CD14-positive monocyte (primary cell): ENCODE measurements around the gene MAN2B2. TPM values are rescaled to one million over a fixed set of nuclear protein-coding genes. Genes with fewer than 3 reads are reported as not detected.

Experiments
- DNase-seq, 3 donors: peaks; one replicate each; pipeline ENCODE4 v3.0.0-alpha.2; 2011 to 2022
- H2AFZ ChIP-seq: 2 replicates; pipeline ENCODE4 v1.6.0; 2012; ENCODE audit warnings: mild to moderate bottlenecking, low read depth, low read length, inconsistent platforms; ENCODE audit not compliant: insufficient read depth, poor library complexity, severe bottlenecking
- H3K27ac ChIP-seq, 2 donors: 1 replicate in 1 of 2; 2 replicates in 1 of 2; pipeline ENCODE4 v1.5.1; 2012 to 2013; ENCODE audit warnings: low read length in 2 of 2, control low read depth in 1 of 2, inconsistent platforms in 1 of 2, low read depth in 1 of 2, mild to moderate bottlenecking in 1 of 2
- H3K27me3 ChIP-seq, 2 donors: one replicate each; pipeline versions ENCODE4 v1.6.0 to v1.6.1; 2011 to 2013; ENCODE audit warnings: low read length in 2 of 2; ENCODE audit not compliant: control insufficient read depth in 2 of 2, insufficient read depth in 2 of 2
- H3K36me3 ChIP-seq, 2 donors: replicated peaks in 1 of 2; 1 replicate in 1 of 2; 2 replicates in 1 of 2; pipeline versions ENCODE4 v1.5.1 to v1.6.1; 2012 to 2013; ENCODE audit warnings: low read length in 2 of 2, control low read depth in 1 of 2, inconsistent platforms in 1 of 2, mild to moderate bottlenecking in 1 of 2; ENCODE audit not compliant: insufficient read depth in 2 of 2, control insufficient read depth in 1 of 2
- H3K4me1 ChIP-seq, 2 donors: 1 replicate in 1 of 2; 2 replicates in 1 of 2; pipeline versions ENCODE4 v1.5.1 to v1.6.1; 2012 to 2013; ENCODE audit warnings: low read length in 2 of 2, control low read depth in 1 of 2, inconsistent platforms in 1 of 2, mild to moderate bottlenecking in 1 of 2, moderate library complexity in 1 of 2; ENCODE audit not compliant: insufficient read depth in 2 of 2, control insufficient read depth in 1 of 2
- H3K4me2 ChIP-seq: replicated peaks from 2 replicates; pipeline ENCODE3; 2012; ENCODE audit warnings: low read length, moderate library complexity, mild to moderate bottlenecking; ENCODE audit not compliant: poor library complexity, severe bottlenecking; ENCODE audit errors: extremely low read depth
- H3K4me3 ChIP-seq, 3 experiments: fragments of 200-600 bp in 1 of 3; sonication (generic) in 1 of 3; replicated peaks in 1 of 3; 1 replicate in 2 of 3; 2 replicates in 1 of 3; pipeline ENCODE4 v1.5.1; 2011 to 2013; ENCODE audit warnings: low read length in 3 of 3, mild to moderate bottlenecking in 3 of 3, control low read depth in 2 of 3, low read depth in 2 of 3, inconsistent platforms in 1 of 3, moderate library complexity in 1 of 3
- H3K79me2 ChIP-seq: 2 replicates; pipeline ENCODE4 v1.6.0; 2012; ENCODE audit warnings: mild to moderate bottlenecking, control low read depth, inconsistent platforms, low read length, moderate library complexity; ENCODE audit not compliant: insufficient read depth
- H3K9ac ChIP-seq: 2 replicates; pipeline ENCODE4 v1.6.0; 2017; ENCODE audit warnings: low read length, mild to moderate bottlenecking; ENCODE audit not compliant: insufficient read depth, poor library complexity, severe bottlenecking
- H3K9me3 ChIP-seq, 2 donors: replicated peaks in 1 of 2; 1 replicate in 1 of 2; 2 replicates in 1 of 2; pipeline versions ENCODE4 v1.5.1 to v1.6.1; 2012 to 2013; ENCODE audit warnings: low read length in 2 of 2, control low read depth in 1 of 2; ENCODE audit not compliant: control insufficient read depth in 1 of 2, insufficient read depth in 1 of 2
- H4K20me1 ChIP-seq: 2 replicates; pipeline ENCODE4 v1.6.0; 2012; ENCODE audit warnings: mild to moderate bottlenecking, low read length, control low read depth, moderate library complexity; ENCODE audit not compliant: insufficient read depth
- H3K27ac Mint-ChIP-seq, 7 donors: one replicate each; pipeline ENCODE4 v1.8.0; 2020; ENCODE audit warnings: mild to moderate bottlenecking in 7 of 7, mixed read lengths in 7 of 7, moderate library complexity in 6 of 7, inconsistent platforms in 2 of 7
- H3K27me3 Mint-ChIP-seq, 3 donors: one replicate each; pipeline ENCODE4 v1.8.0; 2021 to 2022; ENCODE audit warnings: low read depth in 3 of 3, mild to moderate bottlenecking in 3 of 3, mixed read lengths in 3 of 3, moderate library complexity in 3 of 3, inconsistent platforms in 1 of 3
- H3K36me3 Mint-ChIP-seq, 2 donors: one replicate each; pipeline ENCODE4 v1.8.0; 2020; ENCODE audit warnings: mixed read lengths in 2 of 2, inconsistent platforms in 1 of 2, mild to moderate bottlenecking in 1 of 2
- H3K4me1 Mint-ChIP-seq: one replicate; pipeline ENCODE4 v1.8.0; 2020; ENCODE audit warnings: mild to moderate bottlenecking, mixed read lengths
- H3K4me3 Mint-ChIP-seq, 2 donors: one replicate each; pipeline ENCODE4 v1.8.0; 2020; ENCODE audit warnings: mild to moderate bottlenecking in 2 of 2, mixed read lengths in 2 of 2, moderate library complexity in 1 of 2
- H3K9me3 Mint-ChIP-seq, 7 donors: one replicate each; pipeline ENCODE4 v1.8.0; 2020 to 2022; ENCODE audit warnings: mixed read lengths in 7 of 7, mild to moderate bottlenecking in 6 of 7, moderate library complexity in 6 of 7, inconsistent platforms in 2 of 7
- WGBS: methylation state at CpG from one replicate; pipeline ENCODE4 v1.1.5; 2013; ENCODE audit warnings: missing lambda C conversion rate; ENCODE audit not compliant: insufficient coverage; 5-methylcytosine and 5-hydroxymethylcytosine counted together
- intact Hi-C, 2 donors: fragments of 100-400 bp; cut with micrococcal nuclease; formaldehyde crosslinking; loops; one replicate each; pipeline versions ENCODE4 v1.15.0 to v1.15.1; 2023
- polyA plus RNA-seq, 3 donors: library from polyadenylated mRNA; depleted of rRNA in 1 of 3; unstranded in 2 of 3; stranded (reverse) in 1 of 3; fragments of 300-500 nt in 2 of 3; fragments of >200 nt in 1 of 3; fragmentation: Illumina TruSeq in 2 of 3; gene quantifications; 1 replicate in 2 of 3; 2 replicates in 1 of 3; pipeline ENCODE4 v1.2.3, GENCODE V29; 2012 to 2021
- TF ChIP-seq, protein P1 (sequence below): fragments of 200-600 bp; IDR thresholded peaks from one replicate; pipeline ENCODE4 v1.8.0; 2022; ENCODE audit warnings: antibody characterized with exemption, mild to moderate bottlenecking

Gene MAN2B2
- polyA plus RNA-seq, 3 donors = 9.6 to 28.4 (median 10.6) TPM

DNA sequence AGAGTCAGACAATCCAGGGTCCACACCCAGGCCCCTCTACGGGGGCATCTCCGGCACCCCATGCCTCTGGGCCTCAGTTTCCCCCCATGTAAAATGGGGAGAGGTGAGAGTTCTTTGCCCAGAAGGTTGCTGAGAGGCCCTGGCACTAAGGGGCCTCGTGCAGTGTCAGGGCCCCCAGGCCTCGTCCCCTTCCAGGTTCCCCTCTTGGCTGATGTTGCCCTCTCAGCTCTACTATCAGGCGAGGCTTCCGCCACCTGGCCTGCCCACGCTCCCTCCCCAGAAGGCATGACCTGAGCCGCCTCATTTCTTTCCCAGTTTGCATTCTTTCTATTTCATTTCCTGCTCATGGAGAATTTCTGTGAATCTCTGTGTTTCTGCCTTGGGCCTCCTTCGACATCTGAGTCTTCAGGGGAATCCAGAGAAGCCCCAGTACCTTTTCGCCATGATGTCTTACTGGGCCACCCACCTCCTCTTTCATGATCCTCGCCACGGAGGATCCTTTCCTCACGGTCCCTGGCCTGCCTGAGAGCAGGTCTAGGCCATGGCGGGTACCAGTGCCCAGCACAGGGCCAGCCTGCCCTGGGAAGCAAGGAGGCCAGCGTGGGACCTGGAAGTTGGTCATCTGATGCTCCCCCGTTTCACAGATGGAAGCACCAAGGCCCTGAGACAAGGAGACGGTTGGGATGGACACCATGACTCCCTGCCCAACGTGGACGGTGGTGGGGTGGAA, 43.6 kb downstream of the MAN2B2 start:
- Mint-ChIP-seq H3K9me3 (peaks cover 0 to 4% (median 1%) of the 10 kb centered on the region in 7 donors), H3K4me1 (no peaks in the 10 kb centered on the region), H3K27me3 (peaks cover 0 to 6% (median 0%) of the 10 kb centered on the region in 3 donors), H3K27ac (peak overlapping the region in 1 of 7 donors; percentile 55), H3K4me3 (no peak overlapping the region), H3K36me3 (peaks cover 75 to 81% of the 10 kb centered on the region in 2 donors)
- DNase-seq = no peak
- H3K4me2 ChIP-seq = no peak overlapping the region
- intact Hi-C loops = no loop called here
- H3K9me3 ChIP-seq = no peaks in the 10 kb centered on the region
- TF ChIP-seq, protein P1, sequence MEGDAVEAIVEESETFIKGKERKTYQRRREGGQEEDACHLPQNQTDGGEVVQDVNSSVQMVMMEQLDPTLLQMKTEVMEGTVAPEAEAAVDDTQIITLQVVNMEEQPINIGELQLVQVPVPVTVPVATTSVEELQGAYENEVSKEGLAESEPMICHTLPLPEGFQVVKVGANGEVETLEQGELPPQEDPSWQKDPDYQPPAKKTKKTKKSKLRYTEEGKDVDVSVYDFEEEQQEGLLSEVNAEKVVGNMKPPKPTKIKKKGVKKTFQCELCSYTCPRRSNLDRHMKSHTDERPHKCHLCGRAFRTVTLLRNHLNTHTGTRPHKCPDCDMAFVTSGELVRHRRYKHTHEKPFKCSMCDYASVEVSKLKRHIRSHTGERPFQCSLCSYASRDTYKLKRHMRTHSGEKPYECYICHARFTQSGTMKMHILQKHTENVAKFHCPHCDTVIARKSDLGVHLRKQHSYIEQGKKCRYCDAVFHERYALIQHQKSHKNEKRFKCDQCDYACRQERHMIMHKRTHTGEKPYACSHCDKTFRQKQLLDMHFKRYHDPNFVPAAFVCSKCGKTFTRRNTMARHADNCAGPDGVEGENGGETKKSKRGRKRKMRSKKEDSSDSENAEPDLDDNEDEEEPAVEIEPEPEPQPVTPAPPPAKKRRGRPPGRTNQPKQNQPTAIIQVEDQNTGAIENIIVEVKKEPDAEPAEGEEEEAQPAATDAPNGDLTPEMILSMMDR = no peak
- H4K20me1 ChIP-seq = no peaks in the 10 kb centered on the region
- H3K27ac ChIP-seq = no peak overlapping the region
- H3K27me3 ChIP-seq = no peaks in the 10 kb centered on the region
- no peak overlapping the region for H2AFZ ChIP-seq
- H3K79me2 ChIP-seq = no peaks in the 10 kb centered on the region
- WGBS = 91% methylated on average over 15 of the region's 19 CpGs
- H3K36me3 ChIP-seq = peaks cover 70 to 80% of the 10 kb centered on the region in 2 donors
- H3K4me3 ChIP-seq = no peak overlapping the region
- no peak overlapping the region for H3K9ac ChIP-seq
- H3K4me1 ChIP-seq = no peaks in the 10 kb centered on the region

DNA sequence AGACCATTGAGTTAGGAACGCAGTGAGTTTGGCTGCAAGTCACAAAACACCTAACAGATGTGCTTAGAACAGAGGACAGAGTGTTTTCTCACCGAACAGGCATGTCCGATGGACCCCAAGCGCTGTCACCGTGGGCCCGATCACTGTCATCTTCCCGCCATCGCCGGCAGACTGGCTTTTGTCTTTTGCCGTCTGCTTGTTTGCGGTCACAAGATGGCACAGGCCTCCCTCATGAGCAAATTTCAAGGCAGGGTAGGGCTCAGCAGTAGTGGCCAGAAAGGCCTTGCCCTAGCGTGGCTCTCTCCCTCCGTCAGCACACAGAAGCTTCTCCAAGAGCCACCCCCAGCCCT, 44.1 kb downstream of the MAN2B2 start:
- Histone ChIP-seq H3K79me2 (no peaks in the 10 kb centered on the region), H3K27me3 (no peaks in the 10 kb centered on the region), H3K9me3 (no peaks in the 10 kb centered on the region), H3K9ac (no peak overlapping the region), H3K36me3 (peaks cover 66 to 74% of the 10 kb centered on the region in 2 donors), H2AFZ (no peak overlapping the region), H3K27ac (no peak overlapping the region), H3K4me1 (no peaks in the 10 kb centered on the region), H4K20me1 (no peaks in the 10 kb centered on the region), H3K4me2 (no peak overlapping the region), H3K4me3 (no peak overlapping the region)
- Mint-ChIP-seq H3K9me3 (peaks cover 0 to 4% (median 1%) of the 10 kb centered on the region in 7 donors), H3K4me1 (no peaks in the 10 kb centered on the region), H3K4me3 (no peak overlapping the region), H3K27me3 (peaks cover 0 to 6% (median 0%) of the 10 kb centered on the region in 3 donors), H3K27ac (peak overlapping the region in 1 of 7 donors; percentile 35), H3K36me3 (peaks cover 70 to 76% of the 10 kb centered on the region in 2 donors)
- no peak for DNase-seq
- TF ChIP-seq, protein P1 = no peak
- intact Hi-C loops = no loop called here
- WGBS = 98% methylated on average over 11 of the region's 13 CpGs
